ENCODE results near the gene KIF21B.

Gene KIF21B

DNA sequence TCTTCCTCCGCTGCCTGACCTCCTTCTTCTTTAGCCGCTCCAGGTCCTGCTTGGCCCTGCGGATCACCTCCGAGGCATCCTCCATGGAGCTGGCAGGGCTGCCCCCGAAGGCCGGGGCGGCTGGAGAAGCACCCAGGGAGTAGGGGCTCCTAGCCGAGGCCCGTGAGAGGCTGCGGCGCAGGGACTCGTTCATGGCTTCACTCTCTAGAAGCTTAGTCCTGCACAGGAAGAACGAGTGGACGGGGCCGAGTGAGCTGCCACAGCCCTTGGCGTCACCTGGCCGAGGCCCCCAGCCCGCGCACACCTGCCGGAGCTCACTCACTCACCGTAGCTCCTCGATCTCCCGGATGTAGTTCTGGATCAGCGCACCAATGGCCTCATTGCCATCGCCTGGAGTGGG is 23.1 kb downstream of the KIF21B start:
- Histone ChIP-seq H3K9me3 (ENCODE audit: control insufficient read depth in 1 of 2, low read length in 2 of 2) (no peaks in the 10 kb centered on the region), H3K4me3 (ENCODE audit: low read depth in 1 of 2, low read length in 2 of 2) (no peak overlapping the region), H3K9ac (ENCODE audit: low read depth in 1 of 2, low read length in 2 of 2) (no peak overlapping the region), H3K27ac (ENCODE audit: low read depth, low read length) (no peak overlapping the region), H3K4me1 (ENCODE audit: control insufficient read depth in 1 of 2, insufficient read depth in 2 of 2, low read length in 2 of 2) (peaks cover 0 to 6% of the 10 kb centered on the region in 2 donors), H3K27me3 (ENCODE audit: control insufficient read depth in 1 of 2, insufficient read depth in 2 of 2, low read length in 2 of 2) (no peaks in the 10 kb centered on the region), H3K36me3 (ENCODE audit: control insufficient read depth in 1 of 2, insufficient read depth in 2 of 2, low read length in 2 of 2) (peaks cover 0 to 14% of the 10 kb centered on the region in 2 donors)

DNA sequence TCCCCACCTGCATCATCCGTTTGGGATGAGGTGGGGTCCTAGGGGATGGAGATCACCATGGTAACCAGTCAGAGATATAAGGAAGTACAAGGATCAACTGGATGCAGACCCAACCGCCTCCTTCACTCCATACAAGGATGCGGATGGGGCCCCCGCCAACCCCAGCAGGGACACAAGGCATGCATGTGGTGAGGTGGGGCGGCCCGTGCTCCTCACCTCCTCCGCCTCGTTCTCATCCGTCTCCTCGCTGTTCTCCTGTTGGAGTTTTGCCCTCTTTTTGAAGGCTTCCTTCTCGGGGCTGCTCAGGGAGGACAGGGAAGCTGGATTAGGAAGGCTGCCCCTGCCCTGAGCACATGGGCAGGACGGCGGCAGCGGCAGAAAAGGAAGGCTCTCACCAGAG is 23.8 kb downstream of the KIF21B start:
- H3K27me3 ChIP-seq (ENCODE audit: control insufficient read depth in 1 of 2, insufficient read depth in 2 of 2, low read length in 2 of 2), result no peaks in the 10 kb centered on the region
- H3K9ac ChIP-seq (ENCODE audit: low read depth in 1 of 2, low read length in 2 of 2), result no peak overlapping the region
- H3K27ac ChIP-seq (ENCODE audit: low read depth, low read length), result no peak overlapping the region
- no peak overlapping the region for H3K4me3 ChIP-seq (ENCODE audit: low read depth in 1 of 2, low read length in 2 of 2)
- H3K9me3 ChIP-seq (ENCODE audit: control insufficient read depth in 1 of 2, low read length in 2 of 2), result no peaks in the 10 kb centered on the region
- H3K4me1 ChIP-seq (ENCODE audit: control insufficient read depth in 1 of 2, insufficient read depth in 2 of 2, low read length in 2 of 2), result peaks cover 0 to 6% of the 10 kb centered on the region in 2 donors
- H3K36me3 ChIP-seq (ENCODE audit: control insufficient read depth in 1 of 2, insufficient read depth in 2 of 2, low read length in 2 of 2), result peaks cover 0 to 11% of the 10 kb centered on the region in 2 donors

DNA sequence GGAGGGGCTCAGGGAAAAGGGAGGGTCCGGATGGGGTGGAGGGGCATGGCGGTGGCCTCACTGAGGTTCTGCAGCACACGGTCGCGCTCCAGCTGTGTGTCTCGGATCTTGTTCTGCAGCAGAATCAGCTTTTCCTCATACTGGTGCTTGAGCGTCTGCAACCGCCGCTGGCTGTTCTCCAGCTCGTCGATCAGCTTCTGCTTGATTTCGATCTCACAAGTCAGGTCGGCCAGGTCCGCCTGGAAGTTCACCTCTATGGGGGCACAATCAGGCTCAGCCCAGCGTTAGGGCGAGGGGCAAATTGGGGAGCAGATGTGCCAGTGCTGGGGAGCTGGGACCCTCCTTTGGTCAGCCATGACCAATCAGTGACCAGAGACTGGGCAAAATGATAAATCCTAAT is 25.2 kb downstream of the KIF21B start:
- Histone ChIP-seq H3K27me3 (ENCODE audit: control insufficient read depth in 1 of 2, insufficient read depth in 2 of 2, low read length in 2 of 2) (no peaks in the 10 kb centered on the region), H3K9me3 (ENCODE audit: control insufficient read depth in 1 of 2, low read length in 2 of 2) (no peaks in the 10 kb centered on the region), H3K4me3 (ENCODE audit: low read depth in 1 of 2, low read length in 2 of 2) (no peak overlapping the region), H3K4me1 (ENCODE audit: control insufficient read depth in 1 of 2, insufficient read depth in 2 of 2, low read length in 2 of 2) (peaks cover 0 to 6% of the 10 kb centered on the region in 2 donors), H3K36me3 (ENCODE audit: control insufficient read depth in 1 of 2, insufficient read depth in 2 of 2, low read length in 2 of 2) (peaks cover 0 to 12% of the 10 kb centered on the region in 2 donors), H3K9ac (ENCODE audit: low read depth in 1 of 2, low read length in 2 of 2) (no peak overlapping the region), H3K27ac (ENCODE audit: low read depth, low read length) (no peak overlapping the region)

DNA sequence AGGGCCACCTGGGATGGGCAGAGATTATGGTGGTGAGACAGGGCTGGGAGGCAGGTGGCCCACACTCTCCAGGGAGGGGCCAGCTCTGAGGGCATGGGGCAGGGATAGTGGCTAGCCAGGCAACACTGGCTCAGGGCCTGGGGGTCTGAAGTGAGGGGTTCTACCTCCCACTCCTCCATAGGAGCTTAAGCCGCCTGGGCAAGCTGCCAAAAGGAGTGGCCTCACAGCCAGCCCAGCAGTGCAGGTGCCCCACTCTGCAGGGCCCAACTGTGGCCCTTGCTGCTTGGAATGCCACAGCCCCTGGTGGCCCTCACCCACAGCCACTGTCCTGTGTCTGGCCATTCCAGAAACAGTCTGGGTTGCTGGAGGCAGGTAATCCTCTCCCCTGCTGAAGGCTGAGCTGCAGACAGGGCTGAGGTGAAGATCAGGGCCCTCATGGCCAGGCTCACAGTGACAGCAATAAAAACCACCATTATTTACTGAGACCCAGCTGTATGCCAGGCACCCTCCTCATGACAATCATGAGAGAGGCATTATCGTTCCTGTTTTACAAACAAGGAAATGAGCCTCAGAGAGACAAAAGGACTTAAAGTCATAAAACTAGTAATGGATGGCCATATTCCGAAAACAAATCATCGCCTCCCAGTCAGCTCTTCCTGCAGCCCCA is 31.0 kb downstream of the KIF21B start:
- H3K27ac ChIP-seq (ENCODE audit: low read depth, low read length), result no peak overlapping the region
- no peak overlapping the region for H3K4me3 ChIP-seq (ENCODE audit: low read depth in 1 of 2, low read length in 2 of 2)
- peaks cover 5 to 25% of the 10 kb centered on the region in 2 donors for H3K36me3 ChIP-seq (ENCODE audit: control insufficient read depth in 1 of 2, insufficient read depth in 2 of 2, low read length in 2 of 2)
- H3K9ac ChIP-seq (ENCODE audit: low read depth in 1 of 2, low read length in 2 of 2), result no peak overlapping the region
- H3K4me1 ChIP-seq (ENCODE audit: control insufficient read depth in 1 of 2, insufficient read depth in 2 of 2, low read length in 2 of 2), result peaks cover 0 to 8% of the 10 kb centered on the region in 2 donors
- H3K27me3 ChIP-seq (ENCODE audit: control insufficient read depth in 1 of 2, insufficient read depth in 2 of 2, low read length in 2 of 2), result no peaks in the 10 kb centered on the region
- H3K9me3 ChIP-seq (ENCODE audit: control insufficient read depth in 1 of 2, low read length in 2 of 2), result no peaks in the 10 kb centered on the region

DNA sequence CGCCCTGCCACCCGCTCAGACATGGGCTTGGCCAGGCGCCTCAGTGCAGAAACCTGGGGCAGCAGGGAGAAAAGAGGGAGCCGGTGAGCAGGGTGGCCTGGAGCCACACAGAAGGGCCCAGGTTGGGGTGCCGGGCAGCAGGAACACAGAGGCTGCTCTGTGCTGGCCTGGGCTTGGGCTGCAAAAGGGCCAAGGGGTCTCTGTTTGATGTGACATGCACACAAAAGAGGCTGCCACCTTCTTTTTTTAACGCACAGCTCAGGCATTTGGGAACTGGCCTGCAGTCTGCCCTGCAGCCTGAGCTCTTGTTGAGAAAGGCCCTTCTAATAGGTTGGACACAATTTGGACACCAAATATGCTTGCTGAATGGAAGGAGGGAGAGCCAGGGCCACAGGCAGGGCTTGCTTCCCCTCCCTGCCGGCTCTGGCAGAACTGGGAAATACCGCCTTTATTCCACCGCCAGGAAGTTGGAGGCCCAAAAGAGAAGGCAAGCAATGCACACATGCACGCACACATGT is 32.4 kb downstream of the KIF21B start:
- H3K27me3 ChIP-seq (ENCODE audit: control insufficient read depth in 1 of 2, insufficient read depth in 2 of 2, low read length in 2 of 2), result no peaks in the 10 kb centered on the region
- H3K27ac ChIP-seq (ENCODE audit: low read depth, low read length), result no peak overlapping the region
- no peaks in the 10 kb centered on the region for H3K9me3 ChIP-seq (ENCODE audit: control insufficient read depth in 1 of 2, low read length in 2 of 2)
- peaks cover 5 to 32% of the 10 kb centered on the region in 2 donors for H3K36me3 ChIP-seq (ENCODE audit: control insufficient read depth in 1 of 2, insufficient read depth in 2 of 2, low read length in 2 of 2)
- H3K4me3 ChIP-seq (ENCODE audit: low read depth in 1 of 2, low read length in 2 of 2), result no peak overlapping the region
- no peak overlapping the region for H3K9ac ChIP-seq (ENCODE audit: low read depth in 1 of 2, low read length in 2 of 2)
- peaks cover 0 to 8% of the 10 kb centered on the region in 2 donors for H3K4me1 ChIP-seq (ENCODE audit: control insufficient read depth in 1 of 2, insufficient read depth in 2 of 2, low read length in 2 of 2)

DNA sequence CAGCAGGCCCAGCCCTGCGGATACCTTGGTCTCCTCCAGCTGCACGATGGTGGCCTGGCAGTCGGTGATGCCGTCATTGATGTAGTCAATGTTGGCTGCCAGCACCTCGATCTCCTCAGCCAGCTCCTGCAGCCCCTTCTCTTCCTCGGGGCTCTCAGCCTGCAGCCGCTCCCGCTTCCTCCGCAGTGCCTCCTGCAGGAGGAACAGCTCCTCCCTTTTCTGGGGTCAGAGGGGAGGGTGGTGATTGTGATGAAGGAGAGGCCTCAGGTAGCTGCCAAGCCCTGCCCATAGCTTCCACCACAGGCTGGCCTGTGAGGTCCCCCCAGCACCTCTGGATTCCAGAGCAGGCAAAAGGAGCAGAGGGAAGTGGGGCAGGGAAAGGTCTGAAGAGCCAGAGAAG is 33.4 kb downstream of the KIF21B start:
- H3K9me3 ChIP-seq (ENCODE audit: control insufficient read depth in 1 of 2, low read length in 2 of 2), result no peaks in the 10 kb centered on the region
- H3K4me3 ChIP-seq (ENCODE audit: low read depth in 1 of 2, low read length in 2 of 2), result no peak overlapping the region
- H3K9ac ChIP-seq (ENCODE audit: low read depth in 1 of 2, low read length in 2 of 2), result no peak overlapping the region
- H3K36me3 ChIP-seq (ENCODE audit: control insufficient read depth in 1 of 2, insufficient read depth in 2 of 2, low read length in 2 of 2), result peaks cover 5 to 32% of the 10 kb centered on the region in 2 donors
- no peaks in the 10 kb centered on the region for H3K27me3 ChIP-seq (ENCODE audit: control insufficient read depth in 1 of 2, insufficient read depth in 2 of 2, low read length in 2 of 2)
- H3K27ac ChIP-seq (ENCODE audit: low read depth, low read length), result no peak overlapping the region
- peaks cover 0 to 8% of the 10 kb centered on the region in 2 donors for H3K4me1 ChIP-seq (ENCODE audit: control insufficient read depth in 1 of 2, insufficient read depth in 2 of 2, low read length in 2 of 2)

DNA sequence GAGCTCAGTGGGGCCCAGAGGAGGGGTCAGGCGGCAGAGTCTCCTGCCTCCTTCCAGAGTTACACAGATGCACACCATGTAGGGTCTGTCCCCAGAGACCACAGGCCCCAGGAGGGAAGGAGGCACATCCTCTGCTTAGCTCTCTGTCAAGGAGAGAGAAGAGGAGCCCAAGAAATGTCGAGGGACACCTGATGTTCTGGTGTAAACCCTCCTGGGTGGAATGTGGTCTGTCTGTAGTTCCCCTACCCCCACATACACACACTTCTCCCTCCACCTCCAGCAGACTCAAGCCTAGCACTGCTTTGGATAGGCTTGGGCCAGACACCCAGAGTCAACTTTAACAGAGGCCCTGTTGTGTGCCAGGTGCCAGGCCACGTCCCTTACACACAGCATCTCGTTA is 34.2 kb downstream of the KIF21B start:
- Histone ChIP-seq H3K27me3 (ENCODE audit: control insufficient read depth in 1 of 2, insufficient read depth in 2 of 2, low read length in 2 of 2) (no peaks in the 10 kb centered on the region), H3K4me1 (ENCODE audit: control insufficient read depth in 1 of 2, insufficient read depth in 2 of 2, low read length in 2 of 2) (peaks cover 0 to 8% of the 10 kb centered on the region in 2 donors), H3K4me3 (ENCODE audit: low read depth in 1 of 2, low read length in 2 of 2) (no peak overlapping the region), H3K27ac (ENCODE audit: low read depth, low read length) (no peak overlapping the region), H3K36me3 (ENCODE audit: control insufficient read depth in 1 of 2, insufficient read depth in 2 of 2, low read length in 2 of 2) (peaks cover 5 to 38% of the 10 kb centered on the region in 2 donors), H3K9me3 (ENCODE audit: control insufficient read depth in 1 of 2, low read length in 2 of 2) (no peaks in the 10 kb centered on the region), H3K9ac (ENCODE audit: low read depth in 1 of 2, low read length in 2 of 2) (no peak overlapping the region)

DNA sequence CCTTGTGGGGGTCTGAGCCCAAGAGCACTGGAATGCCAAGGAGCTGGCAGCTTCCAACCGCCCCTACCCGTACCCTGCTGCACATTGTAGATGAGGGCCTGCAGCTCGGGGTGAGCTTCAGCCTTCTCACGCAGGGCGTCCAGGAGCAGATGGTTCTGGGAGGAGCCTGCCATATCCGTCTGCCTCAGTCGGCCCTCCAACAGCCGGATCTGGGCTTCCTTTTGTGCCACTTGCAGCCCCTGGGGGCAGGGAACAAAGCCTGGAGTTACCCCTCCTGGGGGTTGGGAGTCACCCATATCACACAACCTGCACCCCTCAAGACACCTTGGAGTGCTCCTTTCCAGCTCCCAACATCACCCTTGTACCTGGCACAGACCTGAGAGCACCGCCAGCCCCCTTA is 34.8 kb downstream of the KIF21B start:
- H3K4me3 ChIP-seq (ENCODE audit: low read depth in 1 of 2, low read length in 2 of 2), result no peak overlapping the region
- H3K9ac ChIP-seq (ENCODE audit: low read depth in 1 of 2, low read length in 2 of 2), result no peak overlapping the region
- H3K36me3 ChIP-seq (ENCODE audit: control insufficient read depth in 1 of 2, insufficient read depth in 2 of 2, low read length in 2 of 2), result peaks cover 5 to 37% of the 10 kb centered on the region in 2 donors
- no peaks in the 10 kb centered on the region for H3K27me3 ChIP-seq (ENCODE audit: control insufficient read depth in 1 of 2, insufficient read depth in 2 of 2, low read length in 2 of 2)
- H3K9me3 ChIP-seq (ENCODE audit: control insufficient read depth in 1 of 2, low read length in 2 of 2), result no peaks in the 10 kb centered on the region
- H3K27ac ChIP-seq (ENCODE audit: low read depth, low read length), result no peak overlapping the region
- H3K4me1 ChIP-seq (ENCODE audit: control insufficient read depth in 1 of 2, insufficient read depth in 2 of 2, low read length in 2 of 2), result peaks cover 0 to 8% of the 10 kb centered on the region in 2 donors

DNA sequence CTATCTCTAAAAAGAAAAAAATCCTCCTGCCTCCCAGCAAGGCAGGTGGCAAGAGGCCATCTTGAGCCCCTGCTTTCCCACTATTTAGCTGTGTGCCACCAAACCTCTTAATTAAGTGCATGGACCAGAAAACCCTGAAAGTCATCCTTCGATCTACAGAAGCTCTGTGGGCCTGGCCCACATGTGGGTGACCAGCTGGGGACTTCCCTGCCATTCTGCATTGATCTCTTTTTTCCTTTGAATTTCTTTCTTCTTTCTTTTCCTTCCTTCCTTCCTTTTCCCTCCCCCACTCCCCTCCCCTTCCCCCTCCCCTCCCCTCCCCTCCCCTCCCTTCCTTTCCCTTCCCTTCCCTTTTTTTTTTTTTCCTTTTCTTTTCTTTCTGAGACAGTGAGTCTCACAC is 38.0 kb downstream of the KIF21B start:
- no peaks in the 10 kb centered on the region for H3K9me3 ChIP-seq (ENCODE audit: control insufficient read depth in 1 of 2, low read length in 2 of 2)
- H3K27me3 ChIP-seq (ENCODE audit: control insufficient read depth in 1 of 2, insufficient read depth in 2 of 2, low read length in 2 of 2), result no peaks in the 10 kb centered on the region
- H3K36me3 ChIP-seq (ENCODE audit: control insufficient read depth in 1 of 2, insufficient read depth in 2 of 2, low read length in 2 of 2), result peaks cover 5 to 27% of the 10 kb centered on the region in 2 donors
- H3K27ac ChIP-seq (ENCODE audit: low read depth, low read length), result no peak overlapping the region
- H3K4me1 ChIP-seq (ENCODE audit: control insufficient read depth in 1 of 2, insufficient read depth in 2 of 2, low read length in 2 of 2), result no peaks in the 10 kb centered on the region
- no peak overlapping the region for H3K4me3 ChIP-seq (ENCODE audit: low read depth in 1 of 2, low read length in 2 of 2)
- H3K9ac ChIP-seq (ENCODE audit: low read depth in 1 of 2, low read length in 2 of 2), result no peak overlapping the region

DNA sequence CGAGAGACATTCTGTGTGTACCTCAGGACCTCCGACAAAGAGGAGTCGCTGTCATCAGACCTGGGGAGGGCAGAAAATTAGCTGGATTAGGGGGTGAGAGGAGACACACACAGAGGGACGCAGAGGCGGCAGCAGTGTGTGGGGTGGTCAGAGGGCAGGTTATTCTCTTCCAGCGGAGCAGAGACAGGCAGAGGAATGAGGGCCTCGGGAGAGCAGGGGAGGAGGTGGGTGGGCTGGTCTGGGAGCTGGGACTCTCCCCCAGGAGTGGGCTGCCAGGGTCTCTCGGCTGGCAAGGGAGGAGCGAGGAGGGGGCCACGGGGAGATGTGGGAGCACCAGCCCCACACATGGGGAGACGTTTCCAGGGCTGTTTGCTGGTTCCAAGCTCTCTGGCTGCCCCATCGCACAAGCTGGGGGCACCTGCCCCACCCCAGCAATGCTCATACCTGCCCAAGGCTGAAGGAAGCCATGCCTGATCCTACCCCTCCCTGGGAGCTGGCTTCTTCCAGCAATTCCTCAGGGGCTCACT is 40.4 kb downstream of the KIF21B start:
- no peak overlapping the region for H3K9ac ChIP-seq (ENCODE audit: low read depth in 1 of 2, low read length in 2 of 2)

More for the DNA sequence above, 40.4 kb downstream of the KIF21B start:
- H3K9me3 ChIP-seq (ENCODE audit: control insufficient read depth in 1 of 2, low read length in 2 of 2), result no peaks in the 10 kb centered on the region
- H3K27ac ChIP-seq (ENCODE audit: low read depth, low read length), result no peak overlapping the region
- peaks cover 0 to 22% of the 10 kb centered on the region in 2 donors for H3K36me3 ChIP-seq (ENCODE audit: control insufficient read depth in 1 of 2, insufficient read depth in 2 of 2, low read length in 2 of 2)
- H3K4me3 ChIP-seq (ENCODE audit: low read depth in 1 of 2, low read length in 2 of 2), result no peak overlapping the region
- H3K4me1 ChIP-seq (ENCODE audit: control insufficient read depth in 1 of 2, insufficient read depth in 2 of 2, low read length in 2 of 2), result no peaks in the 10 kb centered on the region
- H3K27me3 ChIP-seq (ENCODE audit: control insufficient read depth in 1 of 2, insufficient read depth in 2 of 2, low read length in 2 of 2), result no peaks in the 10 kb centered on the region
